RWPE1 (cell line): ENCODE results near the gene DRGX.

ENCODE experiments used
- CTCF ChIA-PET: fragments of 350-600 bp; sonication (Branson Sonifier 250); formaldehyde crosslinking; extraction: SDS; loops from one replicate; lab custom pipeline; 2021; lab: Yijun Ruan, JAX
- POLR2A ChIA-PET: fragments of 400-600 bp; formaldehyde crosslinking; extraction: SDS; loops from one replicate; lab custom pipeline; 2020; ENCODE audit warnings: antibody characterized with exemption; ENCODE audit not compliant: low non-redundant PET; lab: Yijun Ruan, JAX
- DNase-seq: peaks from one replicate; pipeline ENCODE4 v3.0.0; 2012; ENCODE audit warnings: low spot score
- H3K27ac ChIP-seq: fragments of 450-650 bp; 2 replicates; pipeline ENCODE4 v1.5.1; 2017
- TF ChIP-seq, protein P1 (sequence below): fragments of 450-650 bp; conservative IDR thresholded peaks from 2 replicates; pipeline ENCODE4 v1.5.1; 2017; ENCODE audit warnings: low read depth, mild to moderate bottlenecking

Gene DRGX

DNA sequence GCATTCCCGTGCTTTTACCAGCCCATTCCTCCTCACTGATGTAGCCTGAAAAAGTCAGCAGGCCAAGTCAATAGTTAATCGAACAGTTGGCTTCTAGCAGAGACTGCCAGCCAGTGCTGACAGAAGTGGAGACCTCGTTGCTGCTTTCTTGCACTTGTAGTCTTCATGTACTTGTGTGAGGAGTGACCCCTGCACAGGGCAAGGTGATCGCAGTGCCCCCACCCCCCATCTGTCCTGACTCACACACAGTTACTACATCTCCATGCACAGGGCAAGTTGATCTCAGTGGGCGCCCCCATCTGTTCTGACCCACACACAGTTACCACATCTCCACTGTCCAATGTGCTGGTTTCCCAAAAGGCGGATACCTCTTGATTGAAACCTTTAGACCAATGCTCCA is 62.7 kb downstream of the DRGX start:
- TF ChIP-seq, protein P1, sequence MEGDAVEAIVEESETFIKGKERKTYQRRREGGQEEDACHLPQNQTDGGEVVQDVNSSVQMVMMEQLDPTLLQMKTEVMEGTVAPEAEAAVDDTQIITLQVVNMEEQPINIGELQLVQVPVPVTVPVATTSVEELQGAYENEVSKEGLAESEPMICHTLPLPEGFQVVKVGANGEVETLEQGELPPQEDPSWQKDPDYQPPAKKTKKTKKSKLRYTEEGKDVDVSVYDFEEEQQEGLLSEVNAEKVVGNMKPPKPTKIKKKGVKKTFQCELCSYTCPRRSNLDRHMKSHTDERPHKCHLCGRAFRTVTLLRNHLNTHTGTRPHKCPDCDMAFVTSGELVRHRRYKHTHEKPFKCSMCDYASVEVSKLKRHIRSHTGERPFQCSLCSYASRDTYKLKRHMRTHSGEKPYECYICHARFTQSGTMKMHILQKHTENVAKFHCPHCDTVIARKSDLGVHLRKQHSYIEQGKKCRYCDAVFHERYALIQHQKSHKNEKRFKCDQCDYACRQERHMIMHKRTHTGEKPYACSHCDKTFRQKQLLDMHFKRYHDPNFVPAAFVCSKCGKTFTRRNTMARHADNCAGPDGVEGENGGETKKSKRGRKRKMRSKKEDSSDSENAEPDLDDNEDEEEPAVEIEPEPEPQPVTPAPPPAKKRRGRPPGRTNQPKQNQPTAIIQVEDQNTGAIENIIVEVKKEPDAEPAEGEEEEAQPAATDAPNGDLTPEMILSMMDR: no peak
- no peak overlapping the region for H3K27ac ChIP-seq
- POLR2A ChIA-PET: no interaction called here
- DNase-seq: no peak
- CTCF ChIA-PET: interaction anchor here (0.6 kb wide), 1 partner anchor 357 kb away, joined by 3 read pairs; no protein-coding TSS in a partner anchor

DNA sequence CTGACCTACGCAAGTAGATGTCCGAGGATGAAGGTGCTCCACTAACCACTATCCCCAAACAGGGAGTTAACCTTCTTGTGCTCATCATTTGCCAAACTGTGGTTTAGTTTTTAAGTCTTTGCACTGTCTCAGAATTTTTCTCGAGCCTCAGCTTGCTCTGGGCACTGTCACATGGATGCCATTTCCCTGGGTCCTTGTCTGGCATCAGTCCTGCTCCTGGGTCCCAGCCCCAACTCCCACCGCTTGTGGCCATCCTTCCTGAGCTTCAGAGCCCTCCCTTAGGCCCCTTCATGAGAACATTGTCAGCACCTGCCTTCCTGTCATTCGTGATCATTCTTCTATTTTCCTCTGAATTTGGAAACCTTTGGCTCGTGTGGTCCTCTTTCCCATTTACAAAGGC is 63.1 kb downstream of the DRGX start:
- DNase-seq: no peak
- ChIA-PET CTCF (interaction anchor here (0.6 kb wide), 1 partner anchor 357 kb away, joined by 3 read pairs; no protein-coding TSS in a partner anchor), POLR2A (no interaction called here)
- no peak overlapping the region for H3K27ac ChIP-seq
- TF ChIP-seq, protein P1: no peak

DNA sequence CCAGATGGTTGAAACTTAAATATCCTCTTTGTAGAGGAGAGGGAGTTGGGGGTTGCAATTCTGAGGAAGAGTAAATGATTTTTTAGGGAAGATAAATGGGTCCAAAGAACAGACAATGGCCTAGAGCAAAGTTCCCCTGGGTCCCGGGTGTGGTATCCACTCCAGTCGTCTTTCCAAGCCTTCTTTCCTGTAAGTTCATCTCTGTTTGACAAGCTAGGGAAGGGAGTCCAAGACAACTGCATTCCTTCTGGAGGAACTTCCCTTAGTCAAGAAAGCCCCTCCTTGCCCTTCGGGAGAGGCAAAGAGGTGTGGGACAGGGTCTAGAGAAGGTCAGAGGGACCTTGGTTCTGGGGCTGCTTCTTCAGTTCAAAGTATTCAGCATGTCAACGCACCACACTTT is 63.6 kb downstream of the DRGX start:
- DNase-seq: no peak
- POLR2A ChIA-PET: no interaction called here
- H3K27ac ChIP-seq: no peak overlapping the region
- CTCF ChIA-PET: no interaction called here
- TF ChIP-seq, protein P1: no peak

DNA sequence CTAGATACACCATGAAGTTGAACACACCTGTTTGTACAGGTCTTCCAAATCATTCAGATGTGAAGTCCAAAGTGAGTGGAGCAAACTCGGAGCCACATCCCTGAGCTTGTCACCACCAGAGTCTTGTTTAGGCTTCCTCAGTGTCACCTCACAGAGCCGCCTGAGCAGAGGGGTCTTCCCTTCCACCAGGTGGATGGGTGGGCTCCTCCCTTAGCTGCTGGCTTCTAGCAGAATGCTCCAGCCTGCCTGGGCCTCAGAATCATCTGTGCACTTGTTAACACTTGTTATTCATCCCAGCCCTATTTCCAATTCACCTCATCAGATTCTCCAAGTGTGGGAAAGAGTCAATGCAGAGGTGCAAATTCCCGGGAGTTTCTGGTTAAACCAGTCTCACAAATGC is 64.5 kb downstream of the DRGX start:
- POLR2A ChIA-PET: no interaction called here
- TF ChIP-seq, protein P1: no peak
- no peak overlapping the region for H3K27ac ChIP-seq
- CTCF ChIA-PET: no interaction called here
- no peak for DNase-seq

DNA sequence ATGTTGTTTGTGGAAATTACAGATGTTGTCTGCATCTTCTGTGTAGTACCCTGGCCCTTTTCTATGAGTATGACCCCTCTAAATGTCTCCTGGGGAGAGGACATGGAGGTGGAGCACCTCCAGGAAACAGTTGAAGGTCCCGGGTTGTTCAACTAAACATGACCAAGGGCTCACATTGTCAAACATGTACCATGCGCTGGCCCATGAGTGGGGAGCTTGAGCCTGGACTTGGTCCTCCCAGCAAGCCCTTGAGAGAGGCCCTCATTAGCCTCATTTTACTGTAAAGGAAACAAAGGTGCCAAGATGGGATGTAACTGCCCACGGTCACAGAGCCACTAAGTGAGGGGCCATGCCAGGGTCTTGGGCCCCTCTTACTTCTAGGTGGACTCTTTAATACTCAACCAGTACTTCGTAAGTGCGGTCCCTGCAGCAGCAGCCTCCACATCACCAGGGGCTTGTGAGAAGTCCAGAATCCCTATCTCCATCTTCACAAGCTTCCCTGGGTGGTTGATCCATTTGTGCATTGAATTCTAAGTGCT is 65.7 kb downstream of the DRGX start:
- DNase-seq: no peak
- POLR2A ChIA-PET: no interaction called here
- H3K27ac ChIP-seq: no peak overlapping the region
- TF ChIP-seq, protein P1: no peak
- CTCF ChIA-PET: interaction anchor here (0.6 kb wide), 1 partner anchor 316 kb away, joined by 3 read pairs; no protein-coding TSS in a partner anchor

DNA sequence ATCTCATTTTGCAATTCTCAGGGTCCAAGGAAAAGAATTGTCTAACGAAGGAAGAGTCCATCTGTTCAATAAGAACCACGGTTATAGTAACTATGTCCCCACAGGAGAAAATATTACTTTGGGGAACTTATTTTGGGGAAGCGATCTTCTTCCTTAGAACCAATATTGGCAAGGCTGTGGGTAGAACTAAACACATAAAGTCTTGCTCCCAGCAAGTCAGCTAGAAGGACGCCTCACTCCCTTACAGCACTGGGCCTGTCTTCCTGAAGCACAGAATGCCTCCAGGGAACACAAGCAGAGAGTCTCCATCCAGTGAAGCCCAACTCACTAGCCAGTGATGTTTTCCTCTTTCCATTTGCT is 66.8 kb downstream of the DRGX start:
- CTCF ChIA-PET: no interaction called here
- no peak for DNase-seq
- TF ChIP-seq, protein P1: no peak
- H3K27ac ChIP-seq: no peak overlapping the region
- POLR2A ChIA-PET: no interaction called here
